GM18498 (cell line): ENCODE measurements around the gene CNTN2.

Experiments
- ATAC-seq: cut with Tn5 transposase; IDR thresholded peaks from one replicate; pipeline ENCODE4 v1.9.1; 2021; ENCODE audit warnings: mild to moderate bottlenecking, moderate library complexity; ENCODE audit not compliant: unreplicated experiment

Gene CNTN2

DNA sequence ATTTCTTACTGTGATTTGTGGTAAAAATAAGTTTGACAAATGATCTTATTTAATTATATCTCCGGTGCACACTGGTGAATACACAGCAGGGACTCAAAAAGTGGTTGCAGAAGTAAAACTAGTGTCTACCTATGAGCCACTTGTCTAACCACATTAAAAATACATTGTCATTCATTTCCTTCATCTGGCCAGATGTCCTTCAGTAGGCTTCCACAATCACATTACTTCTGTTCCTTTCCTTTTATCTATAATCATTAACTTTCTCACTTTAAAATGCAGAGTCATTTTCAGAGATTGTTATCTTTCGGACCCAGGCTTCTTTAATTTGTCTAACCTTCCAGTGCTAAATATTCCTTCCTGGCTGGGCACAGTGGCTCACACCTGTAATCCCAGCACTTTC is 75.7 kb downstream of the CNTN2 start:
- ATAC-seq: no peak

- ATAC-seq: peak; percentile 91
These were observed 78.9 kb downstream of the CNTN2 start, which contains the start of gene RBBP5 for GRCh38 chr1:205121660-205122488. TSS of gene RBBP5 (minus strand) at chr1:205121978. CDS start at chr1:205121873, 105 bp downstream.

DNA sequence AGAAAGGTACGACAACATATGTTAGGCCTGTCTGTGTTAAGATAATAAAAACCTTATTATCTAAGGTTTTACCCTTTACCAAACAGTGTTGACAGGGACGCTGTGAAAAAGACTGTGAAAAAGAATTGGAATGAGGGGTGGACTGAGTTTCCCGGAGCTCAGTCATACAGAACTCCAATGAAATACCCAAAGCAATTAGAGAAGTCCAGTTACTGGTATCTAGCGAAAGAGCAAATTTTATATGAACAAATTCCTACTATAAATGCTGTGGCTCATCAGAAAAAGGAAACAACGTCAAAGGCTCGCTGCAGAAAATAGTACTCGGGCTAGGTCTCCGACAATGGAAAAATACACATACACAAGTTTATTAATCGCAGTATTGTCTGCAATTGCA is 79.5 kb downstream of the CNTN2 start:
- ATAC-seq: peak; percentile 13

DNA sequence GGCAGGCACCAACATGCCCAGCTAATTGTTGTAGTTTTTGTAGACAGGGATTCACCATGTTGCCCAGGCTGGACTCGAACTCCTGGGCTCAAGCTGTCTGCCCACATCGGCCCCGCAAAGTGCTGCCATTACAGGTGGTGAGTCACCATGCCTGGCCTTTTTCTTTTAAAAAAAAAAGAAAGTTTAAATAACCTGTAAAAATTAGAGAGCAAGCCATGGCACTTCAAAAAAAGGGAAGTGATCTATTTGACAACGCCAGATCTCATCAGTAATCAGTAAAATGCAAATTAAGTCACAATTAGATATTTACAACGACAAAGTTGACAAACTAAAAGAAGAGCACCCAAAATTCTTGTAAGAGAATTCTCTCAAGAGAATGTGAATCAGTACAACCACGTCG is 81.7 kb downstream of the CNTN2 start:
- ATAC-seq: no peak

GRCh38 chr1:205127646-205128045 is 84.6 kb downstream of the CNTN2 start:
- no peak for ATAC-seq
